Activated T-cell treated with anti-CD3 and anti-CD28 coated beads, Interleukin-2, amount 50 U/mL, for 48 hours (primary cell): Measurements from ENCODE around the gene EEFSEC.
A peak's percentile ranks its signal among the peaks of the same experiment; 100 is the strongest.

Source experiments
- DNase-seq, 2 experiments: peaks; one replicate each; pipeline ENCODE4 v3.0.0-alpha.2; 2020

The EEFSEC gene

GRCh38 chr3:128415773-128416577, 262.7 kb downstream of the EEFSEC start:
- DNase-seq, result no peak

- DNase-seq, result no peak
Observed at GRCh38 chr3:128416578-128417211, 263.4 kb downstream of the EEFSEC start.

GRCh38 chr3:128418900-128419299, 265.6 kb downstream of the EEFSEC start:
- no peak for DNase-seq

GRCh38 chr3:128419311-128419710, 266.0 kb downstream of the EEFSEC start:
- DNase-seq, result no peak

GRCh38 chr3:128420289-128420688, 267.0 kb downstream of the EEFSEC start:
- DNase-seq, result no peak

GRCh38 chr3:128420720-128421438, 267.6 kb downstream of the EEFSEC start:
- no peak for DNase-seq

GRCh38 chr3:128421439-128421836, 268.2 kb downstream of the EEFSEC start:
- no peak for DNase-seq

- DNase-seq, result no peak
Observed at GRCh38 chr3:128421966-128422365, 268.7 kb downstream of the EEFSEC start.

GRCh38 chr3:128422762-128423524, 269.7 kb downstream of the EEFSEC start:
- no peak for DNase-seq

GRCh38 chr3:128423525-128424147, 270.4 kb downstream of the EEFSEC start:
- no peak for DNase-seq

GRCh38 chr3:128424508-128425069, 271.3 kb downstream of the EEFSEC start:
- DNase-seq, result no peak

GRCh38 chr3:128425142-128425845, 272.0 kb downstream of the EEFSEC start:
- DNase-seq, result no peak

- no peak for DNase-seq
Observed at GRCh38 chr3:128425846-128426127, 272.5 kb downstream of the EEFSEC start.

- peak; percentile 73 to 79 for DNase-seq
Observed at GRCh38 chr3:128426128-128426921, 273.0 kb downstream of the EEFSEC start.

- DNase-seq, result no peak
Observed at GRCh38 chr3:128427175-128427857, 274.0 kb downstream of the EEFSEC start.

GRCh38 chr3:128427872-128428822, 274.9 kb downstream of the EEFSEC start:
- no peak for DNase-seq

GRCh38 chr3:128429275-128429674, 276.0 kb downstream of the EEFSEC start:
- no peak for DNase-seq

GRCh38 chr3:128429751-128430150, 276.5 kb downstream of the EEFSEC start:
- no peak for DNase-seq

GRCh38 chr3:128430301-128430700, 277.0 kb downstream of the EEFSEC start:
- DNase-seq, result no peak
